ENCODE data around the gene ADCY4.

Gene ADCY4

DNA sequence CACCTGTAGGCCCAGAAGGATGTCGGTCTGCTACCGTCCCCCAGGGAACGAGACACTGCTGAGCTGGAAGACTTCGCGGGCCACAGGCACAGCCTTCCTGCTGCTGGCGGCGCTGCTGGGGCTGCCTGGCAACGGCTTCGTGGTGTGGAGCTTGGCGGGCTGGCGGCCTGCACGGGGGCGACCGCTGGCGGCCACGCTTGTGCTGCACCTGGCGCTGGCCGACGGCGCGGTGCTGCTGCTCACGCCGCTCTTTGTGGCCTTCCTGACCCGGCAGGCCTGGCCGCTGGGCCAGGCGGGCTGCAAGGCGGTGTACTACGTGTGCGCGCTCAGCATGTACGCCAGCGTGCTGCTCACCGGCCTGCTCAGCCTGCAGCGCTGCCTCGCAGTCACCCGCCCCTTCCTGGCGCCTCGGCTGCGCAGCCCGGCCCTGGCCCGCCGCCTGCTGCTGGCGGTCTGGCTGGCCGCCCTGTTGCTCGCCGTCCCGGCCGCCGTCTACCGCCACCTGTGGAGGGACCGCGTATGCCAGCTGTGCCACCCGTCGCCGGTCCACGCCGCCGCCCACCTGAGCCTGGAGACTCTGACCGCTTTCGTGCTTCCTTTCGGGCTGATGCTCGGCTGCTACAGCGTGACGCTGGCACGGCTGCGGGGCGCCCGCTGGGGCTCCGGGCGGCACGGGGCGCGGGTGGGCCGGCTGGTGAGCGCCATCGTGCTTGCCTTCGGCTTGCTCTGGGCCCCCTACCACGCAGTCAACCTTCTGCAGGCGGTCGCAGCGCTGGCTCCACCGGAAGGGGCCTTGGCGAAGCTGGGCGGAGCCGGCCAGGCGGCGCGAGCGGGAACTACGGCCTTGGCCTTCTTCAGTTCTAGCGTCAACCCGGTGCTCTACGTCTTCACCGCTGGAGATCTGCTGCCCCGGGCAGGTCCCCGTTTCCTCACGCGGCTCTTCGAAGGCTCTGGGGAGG, 23.9 kb downstream of the ADCY4 start, which contains the start of gene LTB4R:
Gene LTB4R, plus strand, starts transcription at position 857 of the 959 bp plus-strand sequence. CDS start 4,150 bp downstream, outside the sequence.
- ChIA-PET CTCF (interaction anchor here (0.7 to 37.5 kb wide), 12 partner anchors 6 to 175 kb away, joined by 3 to 688 read pairs (median 4); partner anchors contain the start of genes ADCY4, CBLN3, CIDEB and DHRS1), POLR2A (interaction anchor here (1.1 kb wide), 1 partner anchor 119 kb away, joined by 4 read pairs; no protein-coding TSS in a partner anchor)
- TF ChIP-seq, protein P1, sequence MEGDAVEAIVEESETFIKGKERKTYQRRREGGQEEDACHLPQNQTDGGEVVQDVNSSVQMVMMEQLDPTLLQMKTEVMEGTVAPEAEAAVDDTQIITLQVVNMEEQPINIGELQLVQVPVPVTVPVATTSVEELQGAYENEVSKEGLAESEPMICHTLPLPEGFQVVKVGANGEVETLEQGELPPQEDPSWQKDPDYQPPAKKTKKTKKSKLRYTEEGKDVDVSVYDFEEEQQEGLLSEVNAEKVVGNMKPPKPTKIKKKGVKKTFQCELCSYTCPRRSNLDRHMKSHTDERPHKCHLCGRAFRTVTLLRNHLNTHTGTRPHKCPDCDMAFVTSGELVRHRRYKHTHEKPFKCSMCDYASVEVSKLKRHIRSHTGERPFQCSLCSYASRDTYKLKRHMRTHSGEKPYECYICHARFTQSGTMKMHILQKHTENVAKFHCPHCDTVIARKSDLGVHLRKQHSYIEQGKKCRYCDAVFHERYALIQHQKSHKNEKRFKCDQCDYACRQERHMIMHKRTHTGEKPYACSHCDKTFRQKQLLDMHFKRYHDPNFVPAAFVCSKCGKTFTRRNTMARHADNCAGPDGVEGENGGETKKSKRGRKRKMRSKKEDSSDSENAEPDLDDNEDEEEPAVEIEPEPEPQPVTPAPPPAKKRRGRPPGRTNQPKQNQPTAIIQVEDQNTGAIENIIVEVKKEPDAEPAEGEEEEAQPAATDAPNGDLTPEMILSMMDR (IDR thresholded peaks at IDR 0.05; ENCODE audit: insufficient read depth, low read length, missing control alignments) = peak; percentile 48
- no peak for DNase-seq (ENCODE audit: low read depth, low spot score)
- H3K4me3 ChIP-seq (ENCODE audit: low read depth, low read length) = peak within 1 kb of the TSS; percentile 33

DNA sequence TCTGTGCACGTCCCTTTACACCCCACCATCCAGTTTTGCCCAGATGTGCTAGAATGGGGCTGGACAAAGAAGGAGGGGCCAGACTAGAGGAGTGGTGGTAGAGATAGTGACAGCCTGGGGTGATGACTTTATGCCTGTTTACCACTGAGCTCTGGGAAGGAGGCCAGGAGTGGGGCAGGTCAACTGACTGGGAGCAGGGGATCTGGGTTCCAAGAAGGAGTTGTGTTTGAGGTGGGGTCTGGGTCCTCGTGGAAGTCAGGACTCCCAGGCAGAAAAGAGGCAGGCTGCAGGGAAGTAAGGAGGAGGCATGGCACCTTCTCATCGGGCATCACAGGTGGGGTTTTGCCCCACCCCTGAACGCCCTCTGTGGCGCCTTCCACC, 24.6 kb downstream of the ADCY4 start:
- ChIA-PET CTCF (interaction anchor here (0.7 to 37.5 kb wide), 13 partner anchors 6 to 174 kb away, joined by 3 to 688 read pairs (median 3); partner anchors contain the start of genes ADCY4, CBLN3, CIDEB and DHRS1), POLR2A (no interaction called here)
- TF ChIP-seq, protein P1 (IDR thresholded peaks at IDR 0.05; ENCODE audit: insufficient read depth, low read length, missing control alignments) = no peak
- DNase-seq (ENCODE audit: low read depth, low spot score) = no peak
- H3K4me3 ChIP-seq (ENCODE audit: low read depth, low read length) = no peak overlapping the region; the same call in 1 of the 2 replicates

DNA sequence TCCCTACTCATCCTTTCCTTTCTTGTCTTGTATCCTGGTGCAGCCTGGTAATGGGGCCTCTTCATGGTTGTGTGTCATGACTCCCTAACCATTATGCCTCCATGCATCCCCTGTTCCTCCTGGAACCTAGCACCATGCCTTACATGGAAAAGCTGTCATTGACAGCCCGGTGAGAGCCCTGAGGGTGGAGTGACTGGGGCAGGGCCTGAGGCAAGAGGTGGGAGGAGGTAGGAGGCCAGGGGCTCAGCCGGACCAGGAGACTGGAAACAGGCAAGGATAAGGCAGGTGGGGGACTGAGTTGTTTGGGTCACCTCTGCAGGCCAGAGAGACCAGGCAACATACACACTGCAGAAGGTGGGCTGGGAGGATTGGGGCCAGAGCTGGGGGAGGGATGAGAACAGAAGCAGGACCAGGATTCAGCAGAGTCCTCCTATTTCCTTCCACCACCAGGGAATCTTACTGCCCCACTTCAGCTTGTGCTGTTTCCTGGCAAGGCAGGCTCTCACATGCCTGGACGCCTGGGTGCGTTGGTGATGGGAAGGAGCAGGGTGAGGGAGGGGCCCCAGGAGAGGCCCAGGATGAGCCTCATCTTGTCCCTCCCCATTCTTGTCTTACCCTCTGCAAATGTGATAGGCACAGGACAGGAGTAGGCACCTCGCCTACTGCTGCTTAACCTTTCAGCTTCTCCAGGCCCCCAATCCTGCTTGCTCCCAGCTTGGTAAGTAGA, 25.2 kb downstream of the ADCY4 start, which contains the start of gene LTB4R2:
Gene LTB4R2, plus strand, starts transcription at position 603 of the 727 bp plus-strand sequence. CDS start 525 bp downstream, outside the sequence.
- H3K4me3 ChIP-seq (ENCODE audit: low read depth, low read length) = peak within 1 kb of the TSS; percentile 33
- DNase-seq (ENCODE audit: low read depth, low spot score) = no peak
- CTCF ChIA-PET = interaction anchor here (0.8 to 37.5 kb wide), 16 partner anchors 5 to 252 kb away, joined by 3 to 688 read pairs (median 8); partner anchors contain the start of genes ADCY4, CBLN3, CIDEB and DHRS1
- POLR2A ChIA-PET = interaction anchor here (0.7 to 1.5 kb wide), 2 partner anchors 67 to 121 kb away, joined by 3 to 8 read pairs; no protein-coding TSS in a partner anchor
- TF ChIP-seq, protein P1 (IDR thresholded peaks at IDR 0.05; ENCODE audit: insufficient read depth, low read length, missing control alignments) = no peak

DNA sequence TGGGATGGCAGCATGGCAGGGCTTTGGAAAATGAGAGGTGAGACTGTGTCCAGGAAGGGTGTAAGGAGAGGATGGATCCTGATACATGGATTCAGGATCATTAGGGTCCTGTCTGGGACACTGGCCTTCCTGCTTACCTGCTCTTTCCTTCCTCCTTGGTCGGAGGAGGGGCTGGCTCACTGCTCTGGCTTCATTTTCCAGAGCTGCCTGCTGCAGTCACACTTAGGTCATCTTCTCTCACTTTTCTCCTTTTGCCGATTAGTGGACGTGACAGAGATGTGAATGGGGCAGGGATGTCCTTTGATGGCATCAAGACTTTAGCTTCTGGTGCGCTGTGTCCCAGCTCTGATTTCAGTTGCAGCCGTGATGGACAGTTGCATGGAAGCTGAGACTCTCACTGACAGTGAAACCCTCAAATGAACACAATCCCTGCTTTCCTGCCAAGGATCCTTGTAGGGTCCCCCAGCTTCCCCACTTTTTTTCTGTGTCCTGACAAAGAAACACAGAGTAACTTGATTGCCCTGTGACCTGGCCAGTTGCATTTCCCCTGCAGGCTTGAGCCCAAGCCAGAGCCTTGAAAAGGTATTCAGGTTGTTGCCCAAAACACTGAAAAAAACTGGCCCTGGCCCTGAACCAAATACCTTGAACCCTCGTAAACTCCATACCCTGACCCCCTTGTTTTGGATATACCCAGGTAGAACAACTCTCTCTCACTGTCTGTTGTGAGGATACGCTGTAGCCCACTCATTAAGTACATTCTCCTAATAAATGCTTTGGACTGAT, 26.3 kb downstream of the ADCY4 start:
- TF ChIP-seq, protein P1 (IDR thresholded peaks at IDR 0.05; ENCODE audit: insufficient read depth, low read length, missing control alignments) = no peak
- no peak overlapping the region for H3K4me3 ChIP-seq (ENCODE audit: low read depth, low read length)
- ChIA-PET CTCF (interaction anchor here (0.6 to 37.5 kb wide), 64 partner anchors 4 to 294 kb away, joined by 3 to 688 read pairs (median 5); partner anchors contain the start of genes ADCY4, CBLN3, CHMP4A and CIDEB), POLR2A (interaction anchor here (0.7 to 1.7 kb wide), 8 partner anchors 9 to 194 kb away, joined by 3 to 8 read pairs (median 4); partner anchors contain the start of genes DCAF11, DHRS1, NOP9 and NRL)
- no peak for DNase-seq (ENCODE audit: low read depth, low spot score)

DNA sequence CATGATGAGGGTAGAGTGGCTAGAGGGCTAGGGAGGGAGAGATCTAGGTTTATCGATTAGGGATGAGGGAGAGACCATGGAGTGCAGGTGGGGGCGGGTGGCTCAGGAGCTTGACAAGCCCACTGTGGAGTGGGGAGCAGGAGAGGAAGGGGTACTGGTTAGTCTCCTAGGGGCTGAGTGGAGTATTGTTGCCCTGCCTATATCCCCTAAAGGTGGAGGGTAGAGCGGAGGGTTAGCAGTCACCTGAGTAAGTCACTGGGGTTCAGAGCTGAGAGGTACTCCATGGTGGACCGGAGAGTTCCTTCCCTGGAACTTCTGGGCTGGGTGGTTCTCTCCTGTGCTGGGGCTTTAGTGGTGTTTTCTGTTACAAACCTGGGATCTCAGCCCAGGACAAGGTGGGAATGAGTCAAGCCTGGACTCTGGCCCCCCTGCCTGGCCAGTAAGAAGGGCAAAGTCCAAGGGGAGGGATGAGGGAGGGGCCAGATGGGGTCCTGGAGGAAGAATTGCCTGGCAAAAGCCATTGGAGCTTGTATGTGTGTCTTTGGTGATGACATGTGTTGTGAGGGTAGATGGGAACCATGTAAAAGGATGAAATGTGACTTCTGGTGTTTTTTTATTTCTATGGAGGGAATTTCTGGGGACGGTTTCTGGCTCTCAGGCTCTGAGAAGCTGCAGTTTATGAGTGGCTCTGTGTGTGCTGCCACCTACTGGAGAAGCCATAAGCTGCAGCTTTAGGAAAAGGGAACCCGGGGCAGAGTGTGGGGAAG, 27.1 kb downstream of the ADCY4 start, which contains the start of gene CIDEB:
Gene CIDEB, minus strand, starts transcription at position 403 of the 767 bp plus-strand sequence. Its CDS starts 119 bp downstream, at position 284.
- ChIA-PET POLR2A (interaction anchor here (0.7 to 1.7 kb wide), 7 partner anchors 8 to 193 kb away, joined by 3 to 8 read pairs (median 4); partner anchors contain the start of genes DCAF11, DHRS1, NOP9 and NRL), CTCF (interaction anchor here (0.6 to 37.5 kb wide), 70 partner anchors 3 to 293 kb away, joined by 3 to 688 read pairs (median 5); partner anchors contain the start of genes ADCY4, CBLN3, CHMP4A and CIDEB)
- no peak for DNase-seq (ENCODE audit: low read depth, low spot score)
- TF ChIP-seq, protein P1 (IDR thresholded peaks at IDR 0.05; ENCODE audit: insufficient read depth, low read length, missing control alignments) = peak; percentile 88
- H3K4me3 ChIP-seq (ENCODE audit: low read depth, low read length) = no peak within 1 kb of the TSS

All from AG04449 (cell line).